ENCODE results near the gene TAP2. TPM values are rescaled to one million over a fixed set of nuclear protein-coding genes. Genes with fewer than 3 reads are reported as not detected.

The TAP2 gene
- 10 to 100 TPM in 1 of 3 donors, 1 to 10 TPM in 2; 7.7 to 18.0 (median 9.5) TPM for total RNA-seq

DNA sequence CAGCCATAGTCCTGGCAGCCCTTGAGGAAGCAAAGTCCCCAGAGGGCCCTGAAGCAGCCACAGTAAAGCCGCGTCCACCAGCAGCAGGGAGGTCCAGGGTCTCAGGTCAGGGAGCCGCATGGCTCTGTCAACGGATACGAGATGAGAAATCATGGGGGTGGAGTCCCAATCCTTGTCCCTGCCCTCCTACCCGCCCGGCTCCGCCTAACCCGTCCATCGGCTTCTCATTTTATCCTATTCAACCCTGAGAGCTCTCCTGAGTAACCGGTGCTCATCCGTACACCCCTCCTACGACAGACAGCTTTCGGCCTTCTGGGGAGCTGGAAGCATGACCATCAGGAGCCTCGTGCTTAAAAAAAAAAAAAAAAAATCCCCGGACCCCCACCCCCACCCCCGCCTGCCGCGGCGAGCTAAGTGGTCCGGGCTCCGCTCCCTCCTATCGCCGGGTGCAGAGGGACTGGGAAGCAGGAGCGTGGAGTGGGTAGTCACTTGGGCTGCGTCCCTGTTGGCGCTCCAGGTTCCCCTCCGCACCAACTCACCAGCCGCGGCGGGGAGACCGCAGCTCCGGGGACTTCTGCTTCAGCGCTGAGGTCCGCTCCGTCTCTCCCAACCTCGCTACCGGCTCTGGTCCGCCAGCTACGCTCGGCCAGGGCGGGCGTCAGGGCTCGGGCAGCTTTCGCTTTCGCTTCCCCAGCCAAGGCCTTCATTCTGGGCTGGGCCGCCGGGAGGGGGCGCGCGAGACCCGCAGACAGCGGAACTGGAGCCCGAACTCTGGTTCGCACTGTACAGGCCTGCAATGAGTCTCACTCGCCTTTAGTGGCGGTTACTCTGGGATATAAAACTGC lies at the start of gene TAP2:
Gene TAP2 (minus strand): TSS at position 626 of the 845 bp plus-strand sequence. CDS start 506 bp downstream, at position 120.
- no peaks in the 10 kb centered on the region for H3K36me3 ChIP-seq
- peak within 1 kb of the TSS; percentile 92 to 94 for H3K27ac ChIP-seq

DNA sequence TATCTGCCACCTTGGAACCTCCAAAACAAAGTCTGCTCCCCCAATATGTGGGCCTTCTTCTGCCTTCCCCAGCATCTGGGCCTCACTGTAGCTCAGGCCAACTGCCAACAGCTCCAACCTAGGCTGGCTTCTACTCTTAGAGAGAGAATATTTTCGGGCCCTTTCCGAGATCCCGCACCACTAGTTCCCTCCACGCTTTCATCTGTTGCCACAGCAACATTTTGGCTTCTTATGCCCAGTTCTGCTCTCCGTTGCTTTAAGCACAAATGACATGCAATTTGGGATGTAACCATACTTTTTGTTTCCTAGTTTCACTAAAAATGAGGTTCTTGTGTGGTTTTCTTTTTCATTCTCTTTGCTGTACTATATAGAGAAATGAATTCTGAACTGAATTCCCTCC lies 49.1 kb upstream of the TAP2 start:
- no peak overlapping the region for H3K4me3 ChIP-seq
- H3K27ac ChIP-seq: peak overlapping the region in 1 of 2 donors; percentile 60
- no peaks in the 10 kb centered on the region for H3K9me3 ChIP-seq
- no peaks in the 10 kb centered on the region for H3K4me1 ChIP-seq
- no peak for TF ChIP-seq POLR2A (IDR thresholded peaks at IDR 0.05)
- TF ChIP-seq POLR2AphosphoS5 (IDR thresholded peaks at IDR 0.05): no peak
- no peak for TF ChIP-seq CTCF (IDR thresholded peaks at IDR 0.05)
- intact Hi-C loops (cut with DNase I; ENCODE audit: low total_unique reads): loop anchor here (10.0 kb wide), 1 partner anchor 67 kb away; the partner anchor contains the start of gene HLA-DMA
- no peaks in the 10 kb centered on the region for H3K36me3 ChIP-seq
- no peaks in the 10 kb centered on the region for H3K27me3 ChIP-seq
- no peak for DNase-seq (ENCODE audit: low spot score in 2 of 2)

More for the DNA sequence above, at the start of gene TAP2:
- Histone ChIP-seq H3K4me1 (peaks cover 0 to 15% of the 10 kb centered on the region in 2 donors), H3K4me3 (peak within 1 kb of the TSS; percentile 78 to 80 (median 79)), H3K9me3 (no peaks in the 10 kb centered on the region), H3K27me3 (no peaks in the 10 kb centered on the region)
- intact Hi-C loops (cut with DNase I; ENCODE audit: low total_unique reads): loop anchor here (1.0 kb wide), 1 partner anchor 16 kb away; the partner anchor contains the start of gene PSMB9
- TF ChIP-seq CTCF (IDR thresholded peaks at IDR 0.05) (peak; percentile 96 to 99 (median 96)), POLR2AphosphoS5 (IDR thresholded peaks at IDR 0.05) (peak; percentile 80 to 95 (median 91)), POLR2A (IDR thresholded peaks at IDR 0.05) (peak; percentile 19)
- DNase-seq (ENCODE audit: low spot score in 2 of 2): peak; percentile 93 to 96

DNA sequence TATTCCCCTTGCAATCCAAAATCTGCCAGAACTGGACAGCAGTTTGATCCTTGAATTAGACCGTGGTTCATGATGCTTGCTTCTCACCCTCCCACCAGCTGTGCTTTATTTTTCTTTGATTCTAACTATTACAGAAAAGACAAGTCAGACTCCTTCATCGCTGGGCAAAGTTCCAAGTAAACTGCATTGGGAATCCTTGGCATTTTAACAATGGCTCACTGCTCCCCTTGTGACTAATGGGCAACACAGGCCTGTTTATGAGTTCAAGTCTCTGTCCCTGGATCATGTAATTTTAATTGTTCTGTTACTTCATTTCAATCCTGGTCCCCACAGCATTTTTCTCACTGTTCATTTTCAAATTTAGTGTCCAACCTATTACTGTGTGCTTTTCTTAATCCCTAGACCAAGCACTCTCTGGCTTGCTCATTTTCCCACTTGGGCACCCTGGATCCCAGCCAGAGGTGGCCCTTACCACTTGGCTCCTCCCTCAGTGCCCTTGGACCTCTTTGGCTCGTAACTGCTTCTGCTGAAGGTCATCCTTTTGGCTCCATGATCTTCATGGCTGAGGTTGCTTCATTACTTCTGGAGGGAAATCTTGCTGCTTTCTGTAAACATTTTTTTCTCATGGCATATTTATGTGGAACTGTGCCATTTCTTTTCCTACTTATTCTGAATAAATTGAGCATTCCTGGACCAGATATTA lies 48.3 kb upstream of the TAP2 start:
- Histone ChIP-seq H3K4me3 (no peak overlapping the region), H3K27ac (peak overlapping the region in 1 of 2 donors; percentile 60), H3K9me3 (no peaks in the 10 kb centered on the region), H3K4me1 (no peaks in the 10 kb centered on the region), H3K27me3 (no peaks in the 10 kb centered on the region), H3K36me3 (no peaks in the 10 kb centered on the region)
- no peak for TF ChIP-seq CTCF (IDR thresholded peaks at IDR 0.05)
- no peak for TF ChIP-seq POLR2AphosphoS5 (IDR thresholded peaks at IDR 0.05)
- no peak for TF ChIP-seq POLR2A (IDR thresholded peaks at IDR 0.05)
- intact Hi-C loops (cut with DNase I; ENCODE audit: low total_unique reads): loop anchor here (10.0 kb wide), 1 partner anchor 68 kb away; the partner anchor contains the start of gene HLA-DMA
- DNase-seq (ENCODE audit: low spot score in 2 of 2): no peak

DNA sequence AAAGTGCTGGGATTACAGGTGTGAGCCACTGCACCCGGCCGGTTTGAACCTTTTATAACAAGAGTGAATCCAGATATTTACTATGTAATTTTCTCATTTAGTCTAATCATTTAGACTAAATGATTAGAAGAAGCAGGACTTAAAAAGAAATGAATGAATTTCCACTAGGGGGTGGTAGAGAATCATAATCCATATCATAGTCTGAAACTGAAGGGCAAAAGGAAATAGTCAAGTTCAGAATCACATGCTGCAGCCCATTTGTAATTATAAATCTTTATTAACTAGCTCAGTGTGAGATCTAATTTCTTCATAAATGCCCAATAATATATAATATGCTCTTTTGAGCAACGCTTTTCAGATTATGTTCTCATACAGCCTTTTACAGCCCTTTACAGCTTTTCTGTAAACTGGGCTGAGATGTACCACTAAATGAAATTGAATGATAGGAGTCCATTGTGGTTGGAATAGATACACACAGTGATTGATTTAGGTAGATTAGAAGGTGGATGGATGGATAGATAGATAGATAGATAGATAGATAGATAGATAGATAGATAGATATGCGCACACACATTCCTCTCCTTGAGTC lies 47.3 kb upstream of the TAP2 start:
- H3K36me3 ChIP-seq: no peaks in the 10 kb centered on the region
- no peaks in the 10 kb centered on the region for H3K4me1 ChIP-seq
- TF ChIP-seq CTCF (IDR thresholded peaks at IDR 0.05) (peak; percentile 45 to 73 (median 68)), POLR2A (IDR thresholded peaks at IDR 0.05) (no peak)
- no peak for DNase-seq (ENCODE audit: low spot score in 2 of 2)
- H3K27me3 ChIP-seq: no peaks in the 10 kb centered on the region
- no peak overlapping the region for H3K27ac ChIP-seq
- H3K9me3 ChIP-seq: no peaks in the 10 kb centered on the region
- intact Hi-C loops (cut with DNase I; ENCODE audit: low total_unique reads): loop anchor here (10.0 kb wide), 1 partner anchor 69 kb away; the partner anchor contains the start of gene HLA-DMA
- H3K4me3 ChIP-seq: no peak overlapping the region

All from breast epithelium (tissue), 4 donors.